Choroid plexus epithelial cell (primary cell): ENCODE data around the gene USP5.

ENCODE experiments used
- DNase-seq: peaks from one replicate; pipeline ENCODE4 v3.0.0-alpha.2; 2010; ENCODE audit warnings: low read depth
- H3K4me3 ChIP-seq: 2 replicates; pipeline ENCODE4 v1.5.1; 2011; ENCODE audit warnings: low read depth, mild to moderate bottlenecking, control low read depth, low read length, moderate library complexity
- TF ChIP-seq, protein P1 (sequence below): conservative IDR thresholded peaks from 2 replicates; pipeline ENCODE4 v1.5.1; 2011; ENCODE audit warnings: low read depth, mild to moderate bottlenecking, control low read depth, inconsistent platforms, low read length, moderate library complexity

The USP5 gene

DNA sequence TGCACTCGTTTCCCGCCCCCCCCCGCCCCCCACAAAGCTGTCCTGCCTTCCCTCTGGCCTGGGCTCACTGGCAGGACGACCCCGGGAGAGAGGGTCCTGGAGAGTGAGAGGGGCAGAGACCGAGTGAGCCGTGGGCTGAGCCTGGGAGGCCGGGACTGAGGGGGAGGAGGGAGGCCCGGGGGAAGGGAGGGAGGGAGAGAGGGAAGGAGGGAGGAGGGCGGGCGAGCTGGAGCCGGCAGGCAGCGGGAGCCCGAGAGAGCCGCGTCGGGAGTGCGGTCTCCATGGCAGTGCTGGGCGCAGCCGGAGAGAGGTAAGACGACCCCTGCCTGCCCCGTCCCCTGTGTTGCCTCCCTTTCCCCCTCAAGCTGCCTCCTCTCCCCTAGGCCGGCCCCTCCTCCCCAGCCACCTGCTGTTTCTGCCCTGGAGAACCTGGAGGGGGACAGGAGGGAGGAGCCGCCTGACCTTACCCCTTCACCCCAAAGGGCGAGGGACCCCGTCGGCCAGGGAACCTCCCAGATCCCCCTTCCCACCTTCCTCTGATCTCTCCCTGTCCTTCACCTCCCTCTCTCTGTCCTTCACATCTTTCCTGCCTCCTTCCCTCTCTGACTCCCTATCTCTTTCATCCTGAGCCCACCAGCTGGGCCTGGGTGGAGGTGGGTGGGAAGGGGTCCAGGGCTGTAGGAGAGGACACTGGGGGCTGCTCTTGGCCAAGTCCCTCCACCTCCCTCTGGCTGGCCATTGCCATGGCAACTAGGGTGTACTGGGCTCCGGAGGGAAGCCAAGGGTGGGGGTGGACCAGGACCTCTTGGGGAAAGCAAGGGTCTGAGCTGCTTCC is 30.1 kb upstream of the USP5 start, which contains the start of gene GPR162:
Gene GPR162 (plus strand): TSS at position 231 of the 835 bp plus-strand sequence. CDS start 2,078 bp downstream, outside the sequence.
- DNase-seq: peak; percentile 62
- H3K4me3 ChIP-seq: peak within 1 kb of the TSS; percentile 58
- TF ChIP-seq, protein P1, sequence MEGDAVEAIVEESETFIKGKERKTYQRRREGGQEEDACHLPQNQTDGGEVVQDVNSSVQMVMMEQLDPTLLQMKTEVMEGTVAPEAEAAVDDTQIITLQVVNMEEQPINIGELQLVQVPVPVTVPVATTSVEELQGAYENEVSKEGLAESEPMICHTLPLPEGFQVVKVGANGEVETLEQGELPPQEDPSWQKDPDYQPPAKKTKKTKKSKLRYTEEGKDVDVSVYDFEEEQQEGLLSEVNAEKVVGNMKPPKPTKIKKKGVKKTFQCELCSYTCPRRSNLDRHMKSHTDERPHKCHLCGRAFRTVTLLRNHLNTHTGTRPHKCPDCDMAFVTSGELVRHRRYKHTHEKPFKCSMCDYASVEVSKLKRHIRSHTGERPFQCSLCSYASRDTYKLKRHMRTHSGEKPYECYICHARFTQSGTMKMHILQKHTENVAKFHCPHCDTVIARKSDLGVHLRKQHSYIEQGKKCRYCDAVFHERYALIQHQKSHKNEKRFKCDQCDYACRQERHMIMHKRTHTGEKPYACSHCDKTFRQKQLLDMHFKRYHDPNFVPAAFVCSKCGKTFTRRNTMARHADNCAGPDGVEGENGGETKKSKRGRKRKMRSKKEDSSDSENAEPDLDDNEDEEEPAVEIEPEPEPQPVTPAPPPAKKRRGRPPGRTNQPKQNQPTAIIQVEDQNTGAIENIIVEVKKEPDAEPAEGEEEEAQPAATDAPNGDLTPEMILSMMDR: no peak

DNA sequence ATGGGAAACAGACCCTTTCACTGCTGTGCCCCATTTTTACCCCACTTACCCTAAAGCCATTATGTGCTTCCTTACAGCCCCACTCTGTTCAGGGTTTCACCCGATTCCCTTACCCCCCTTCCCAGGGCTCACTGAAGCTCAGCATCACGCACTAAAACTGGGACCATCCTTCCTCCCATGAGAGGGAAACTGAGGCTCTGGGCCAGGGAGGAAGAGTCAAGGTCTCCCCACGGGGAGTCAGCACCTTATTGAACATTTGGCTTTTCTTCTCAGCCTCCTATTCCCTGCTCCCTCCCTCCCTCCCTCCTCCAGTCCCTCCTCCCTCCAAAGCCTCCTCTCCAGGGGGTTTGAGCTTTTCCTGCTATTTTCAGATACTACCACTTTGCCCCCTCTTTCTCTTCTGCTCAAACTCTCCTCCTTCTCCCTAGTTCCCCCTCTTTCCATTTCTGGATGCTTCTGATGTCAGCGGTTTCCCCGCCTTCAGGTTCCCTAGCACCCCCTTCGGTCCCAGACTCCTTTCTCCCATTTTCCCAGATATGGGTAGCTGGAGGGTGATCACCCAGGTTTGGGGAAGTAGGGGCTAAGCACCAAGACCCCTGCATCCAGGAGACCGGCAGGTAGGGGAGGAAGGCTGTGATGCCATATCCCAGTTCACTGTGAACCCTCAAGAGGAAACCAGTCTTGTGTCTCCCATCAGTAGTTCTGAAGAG is 29.4 kb upstream of the USP5 start:
- peak overlapping the region; percentile 58 for H3K4me3 ChIP-seq
- TF ChIP-seq, protein P1: no peak

DNA sequence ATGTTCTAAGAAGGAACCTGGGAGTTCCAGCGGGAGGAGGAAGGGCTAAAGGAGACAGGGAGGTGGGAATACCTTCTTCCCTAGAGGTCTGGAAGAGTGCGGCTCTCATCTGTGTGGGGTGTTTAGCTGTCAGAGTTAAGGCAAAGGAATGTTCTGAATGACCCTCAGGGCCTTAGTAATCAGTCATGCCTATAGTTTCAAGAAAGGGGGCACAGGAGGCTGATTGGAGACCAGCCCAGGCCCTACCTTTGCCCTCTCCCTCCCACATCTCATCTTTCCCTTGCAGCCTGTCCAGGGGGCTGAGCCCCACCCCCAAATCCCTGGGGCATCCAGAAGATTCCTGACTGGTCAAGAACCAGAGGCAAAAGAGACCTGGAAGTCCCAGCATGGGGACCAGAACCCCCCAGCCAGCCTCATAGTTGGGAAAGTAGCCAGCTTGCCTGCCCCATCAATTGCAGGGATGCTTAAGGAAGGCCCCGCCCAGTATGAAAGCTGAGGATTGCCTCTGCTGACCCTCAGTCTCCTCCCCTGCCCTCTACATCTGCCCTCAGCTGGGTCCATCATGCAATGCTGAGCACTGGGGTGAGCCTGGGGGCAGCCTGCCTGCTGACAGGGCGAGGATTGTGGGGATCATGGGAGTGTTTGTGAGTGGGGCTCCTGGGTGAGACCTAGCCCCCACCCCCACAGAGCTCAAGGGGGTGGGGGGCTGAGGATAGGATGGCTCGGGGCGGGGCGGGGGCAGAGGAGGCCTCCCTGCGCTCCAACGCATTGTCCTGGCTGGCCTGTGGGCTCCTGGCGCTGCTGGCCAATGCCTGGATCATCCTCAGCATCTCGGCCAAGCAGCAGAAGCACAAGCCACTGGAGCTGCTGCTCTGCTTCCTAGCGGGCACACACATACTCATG is 28.5 kb upstream of the USP5 start:
- no peak for DNase-seq
- TF ChIP-seq, protein P1: no peak

More for the DNA sequence above, 29.4 kb upstream of the USP5 start:
- DNase-seq: no peak

DNA sequence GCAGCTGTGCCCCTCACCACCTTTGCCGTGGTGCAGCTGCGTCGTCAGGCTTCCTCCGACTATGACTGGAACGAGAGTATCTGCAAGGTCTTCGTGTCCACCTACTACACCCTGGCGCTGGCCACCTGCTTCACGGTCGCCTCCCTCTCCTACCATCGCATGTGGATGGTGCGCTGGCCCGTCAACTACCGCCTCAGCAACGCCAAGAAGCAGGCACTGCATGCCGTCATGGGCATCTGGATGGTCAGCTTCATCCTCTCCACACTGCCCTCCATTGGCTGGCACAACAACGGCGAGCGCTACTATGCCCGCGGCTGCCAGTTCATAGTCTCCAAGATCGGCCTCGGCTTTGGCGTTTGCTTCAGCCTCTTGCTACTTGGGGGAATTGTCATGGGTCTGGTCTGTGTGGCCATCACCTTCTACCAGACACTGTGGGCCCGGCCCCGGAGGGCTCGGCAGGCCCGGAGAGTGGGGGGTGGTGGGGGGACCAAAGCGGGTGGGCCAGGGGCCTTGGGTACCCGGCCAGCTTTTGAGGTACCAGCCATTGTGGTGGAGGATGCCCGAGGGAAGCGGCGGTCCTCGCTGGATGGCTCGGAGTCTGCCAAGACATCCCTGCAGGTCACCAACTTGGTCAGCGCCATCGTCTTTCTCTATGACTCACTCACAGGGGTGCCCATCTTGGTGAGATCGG is 27.7 kb upstream of the USP5 start:
- TF ChIP-seq, protein P1: no peak
- H3K4me3 ChIP-seq: no peak overlapping the region
- no peak for DNase-seq

More for the DNA sequence above, 28.5 kb upstream of the USP5 start:
- no peak overlapping the region for H3K4me3 ChIP-seq

DNA sequence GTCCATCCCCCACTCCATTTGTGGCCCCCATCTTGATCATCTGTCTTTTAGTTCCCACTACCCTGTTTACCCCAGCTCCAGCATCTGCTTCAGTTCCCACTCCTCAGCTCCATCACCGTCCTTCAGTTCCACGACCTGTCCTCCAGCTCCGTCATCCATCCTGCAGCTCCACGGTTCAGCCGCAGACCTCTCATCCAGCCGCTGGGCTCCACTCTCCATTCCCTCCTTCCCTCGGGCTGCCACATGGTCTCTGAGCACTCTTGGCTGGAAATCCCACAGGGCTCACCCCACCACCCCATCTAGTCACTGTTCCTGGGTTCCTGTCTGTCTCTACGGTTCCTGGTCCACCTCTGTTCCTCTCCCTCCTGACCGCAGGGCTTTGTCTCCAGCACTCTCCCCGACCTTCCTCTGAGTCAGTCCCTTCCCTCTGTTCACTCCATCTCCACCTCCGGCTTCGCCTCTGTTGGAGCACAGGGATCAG is 27.0 kb upstream of the USP5 start:
- TF ChIP-seq, protein P1: no peak
- H3K4me3 ChIP-seq: no peak overlapping the region
- DNase-seq: peak; percentile 43

DNA sequence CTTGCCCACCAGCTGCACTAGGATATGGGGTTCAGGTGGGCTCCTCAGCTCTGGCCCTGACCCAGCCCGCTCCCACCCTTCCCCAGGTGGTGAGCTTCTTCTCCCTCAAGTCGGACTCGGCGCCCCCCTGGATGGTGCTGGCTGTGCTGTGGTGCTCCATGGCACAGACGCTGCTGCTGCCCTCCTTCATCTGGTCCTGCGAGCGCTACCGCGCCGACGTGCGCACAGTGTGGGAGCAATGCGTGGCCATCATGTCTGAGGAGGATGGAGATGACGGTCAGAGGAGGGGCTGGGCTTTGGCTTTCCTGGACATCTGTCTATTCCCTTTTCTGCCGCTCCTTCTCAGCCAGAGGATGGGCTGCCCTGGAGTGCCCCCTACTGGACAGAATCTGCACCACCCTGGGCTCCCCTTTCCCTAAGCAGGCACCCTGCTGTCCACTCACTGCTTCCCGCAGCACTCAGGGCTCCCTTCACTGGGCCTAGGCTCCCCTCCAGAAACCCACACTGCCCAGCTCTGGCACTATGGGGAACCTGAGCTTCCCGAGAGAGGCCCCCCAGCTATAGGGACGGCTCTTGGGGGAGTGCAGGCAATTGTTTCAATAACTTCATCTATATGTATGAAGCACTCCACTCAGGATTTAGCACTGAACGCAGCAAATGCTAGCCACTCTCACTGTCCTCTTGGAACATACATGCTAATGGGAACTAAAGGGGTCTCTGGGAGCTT is 26.4 kb upstream of the USP5 start:
- DNase-seq: peak; percentile 89
- peak overlapping the region; percentile 37 for H3K4me3 ChIP-seq
- TF ChIP-seq, protein P1: peak; percentile 93
